H9 (cell line): ENCODE measurements around the gene MRPL53. TPM values are rescaled to one million over a fixed set of nuclear protein-coding genes. Genes with fewer than 3 reads are reported as not detected.
A peak's percentile ranks its signal among the peaks of the same experiment; 100 is the strongest.

Experiments used
- DNase-seq: peaks from one replicate; pipeline ENCODE4 v3.0.0-alpha.2; 2017
- H2AFZ ChIP-seq: one replicate; pipeline ENCODE4 v1.6.1; 2013; ENCODE audit warnings: mild to moderate bottlenecking, low read length, control low read depth, moderate library complexity
- H2AK5ac ChIP-seq: 2 replicates; pipeline ENCODE4 v1.6.1; 2013; ENCODE audit warnings: low read length, control low read depth, mixed read lengths; ENCODE audit not compliant: insufficient read length
- H2BK120ac ChIP-seq: one replicate; pipeline ENCODE4 v1.6.1; 2013; ENCODE audit warnings: low read depth, mild to moderate bottlenecking, low read length, control low read depth, inconsistent platforms; ENCODE audit not compliant: poor library complexity, severe bottlenecking
- H2BK12ac ChIP-seq: 2 replicates; pipeline ENCODE4 v1.6.1; 2013; ENCODE audit warnings: low read length, control low read depth, mixed read lengths, low read depth; ENCODE audit not compliant: insufficient read length
- H2BK15ac ChIP-seq: 2 replicates; pipeline ENCODE4 v1.6.1; 2013; ENCODE audit warnings: low read depth, low read length, control low read depth
- H2BK20ac ChIP-seq: one replicate; pipeline ENCODE4 v1.6.1; 2013; ENCODE audit warnings: low read depth, mild to moderate bottlenecking, low read length, control low read depth, inconsistent platforms; ENCODE audit not compliant: poor library complexity, severe bottlenecking
- H2BK5ac ChIP-seq: 2 replicates; pipeline ENCODE4 v1.6.1; 2013; ENCODE audit warnings: low read length, control low read depth, mixed read lengths; ENCODE audit not compliant: insufficient read length
- H3K14ac ChIP-seq: 2 replicates; pipeline ENCODE4 v1.6.1; 2013; ENCODE audit warnings: low read length, control low read depth; ENCODE audit not compliant: insufficient read depth
- H3K18ac ChIP-seq: 2 replicates; pipeline ENCODE4 v1.6.1; 2013; ENCODE audit warnings: low read depth, mild to moderate bottlenecking, mixed read lengths, low read length, control low read depth; ENCODE audit not compliant: insufficient read length
- H3K23ac ChIP-seq: 2 replicates; pipeline ENCODE4 v1.6.1; 2013; ENCODE audit warnings: low read length, control low read depth, mixed read lengths, low read depth; ENCODE audit not compliant: insufficient read length
- H3K23me2 ChIP-seq: 2 replicates; pipeline ENCODE4 v1.6.1; 2013; ENCODE audit warnings: low read depth, mild to moderate bottlenecking, mixed read lengths, low read length, control low read depth; ENCODE audit not compliant: insufficient read length, poor library complexity, severe bottlenecking
- H3K27ac ChIP-seq: 2 replicates; pipeline ENCODE4 v1.5.1; 2013; ENCODE audit warnings: low read length, control low read depth, mixed read lengths, low read depth; ENCODE audit not compliant: insufficient read length
- H3K27me3 ChIP-seq: 2 replicates; pipeline ENCODE4 v1.6.1; 2013; ENCODE audit warnings: low read length, control low read depth, inconsistent platforms; ENCODE audit not compliant: insufficient read depth
- H3K4ac ChIP-seq: 2 replicates; pipeline ENCODE4 v1.6.1; 2013; ENCODE audit warnings: low read depth, mild to moderate bottlenecking, control low read depth, inconsistent platforms, low read length, moderate library complexity
- H3K4me1 ChIP-seq: 2 replicates; pipeline ENCODE4 v1.6.1; 2013; ENCODE audit warnings: low read length, control low read depth, inconsistent platforms; ENCODE audit not compliant: insufficient read depth
- H3K4me2 ChIP-seq: 2 replicates; pipeline ENCODE4 v1.6.1; 2013; ENCODE audit warnings: low read length, control low read depth, mixed read lengths; ENCODE audit not compliant: insufficient read length, insufficient read depth
- H3K56ac ChIP-seq: 2 replicates; pipeline ENCODE4 v1.6.1; 2013; ENCODE audit warnings: low read depth, mild to moderate bottlenecking, mixed read lengths, low read length, control low read depth; ENCODE audit not compliant: insufficient read length
- H3K79me1 ChIP-seq: 2 replicates; pipeline ENCODE4 v1.6.1; 2013; ENCODE audit warnings: low read depth, mild to moderate bottlenecking, moderate library complexity, low read length, control low read depth, inconsistent platforms; ENCODE audit not compliant: insufficient read depth, poor library complexity, severe bottlenecking
- H3K79me2 ChIP-seq: 2 replicates; pipeline ENCODE4 v1.6.1; 2013; ENCODE audit warnings: low read length, control low read depth, inconsistent platforms; ENCODE audit not compliant: insufficient read depth
- H3K9ac ChIP-seq: 2 replicates; pipeline ENCODE4 v1.6.1; 2013; ENCODE audit warnings: low read length, control low read depth, mixed read lengths; ENCODE audit not compliant: insufficient read length; ENCODE audit errors: extremely low read depth
- H3K9me3 ChIP-seq: one replicate; pipeline ENCODE4 v1.6.1; 2013; ENCODE audit warnings: low read depth, low read length, inconsistent platforms; ENCODE audit not compliant: control insufficient read depth
- H3T11ph ChIP-seq: one replicate; pipeline ENCODE4 v1.6.1; 2013; ENCODE audit warnings: mild to moderate bottlenecking, low read length, control low read depth, inconsistent platforms
- H4K20me1 ChIP-seq: one replicate; pipeline ENCODE4 v1.6.1; 2013; ENCODE audit not compliant: control insufficient read depth, insufficient read length, insufficient read depth
- H4K5ac ChIP-seq: 2 replicates; pipeline ENCODE4 v1.6.1; 2013; ENCODE audit warnings: low read depth, mild to moderate bottlenecking, mixed read lengths, low read length, control low read depth; ENCODE audit not compliant: insufficient read length
- H4K8ac ChIP-seq: replicated peaks from 2 replicates; pipeline ENCODE4 v1.6.1; 2013; ENCODE audit warnings: low read length, control low read depth, mixed read lengths, low read depth; ENCODE audit not compliant: insufficient read length
- H4K91ac ChIP-seq: 2 replicates; pipeline ENCODE4 v1.6.1; 2013; ENCODE audit warnings: low read depth, mild to moderate bottlenecking, moderate library complexity, mixed read lengths, low read length, control low read depth; ENCODE audit not compliant: insufficient read length
- H3K27ac Mint-ChIP-seq, 3 experiments: 2 replicates in 2 of 3; 3 replicates in 1 of 3; pipeline ENCODE4 v1.8.0; 2020 to 2021; ENCODE audit warnings: mixed read lengths in 3 of 3, mild to moderate bottlenecking in 1 of 3, moderate library complexity in 1 of 3
- H3K27me3 Mint-ChIP-seq: 2 replicates; pipeline ENCODE4 v1.8.0; 2021; ENCODE audit warnings: low read depth, mild to moderate bottlenecking, moderate library complexity, mixed read lengths
- H3K36me3 Mint-ChIP-seq, 3 experiments: 2 replicates in 2 of 3; 3 replicates in 1 of 3; pipeline ENCODE4 v1.8.0; 2020 to 2021; ENCODE audit warnings: low read depth in 3 of 3, mixed read lengths in 3 of 3; ENCODE audit not compliant: insufficient read depth in 1 of 3
- H3K4me1 Mint-ChIP-seq, 2 experiments: 2 replicates each; pipeline ENCODE4 v1.8.0; 2020; ENCODE audit warnings: mixed read lengths in 2 of 2
- H3K4me3 Mint-ChIP-seq, 2 experiments: 2 replicates in 1 of 2; 3 replicates in 1 of 2; pipeline ENCODE4 v1.8.0; 2020 to 2021; ENCODE audit warnings: mild to moderate bottlenecking in 2 of 2, mixed read lengths in 2 of 2, moderate library complexity in 1 of 2
- H3K9me3 Mint-ChIP-seq, 2 experiments: 2 replicates in 1 of 2; 3 replicates in 1 of 2; pipeline ENCODE4 v1.8.0; 2020; ENCODE audit warnings: mild to moderate bottlenecking in 2 of 2, mixed read lengths in 2 of 2, moderate library complexity in 1 of 2
- WGBS: extraction: QIAGEN DNeasy Blood & Tissue Kit; methylation state at CpG from one replicate; pipeline ENCODE4 v1.1.7; 2013; ENCODE audit warnings: missing lambda C conversion rate, low lambda C conversion rate, mixed read lengths; ENCODE audit not compliant: insufficient read length; ENCODE audit errors: extremely low coverage; 5-methylcytosine and 5-hydroxymethylcytosine counted together
- total RNA-seq: library from RNA; stranded (reverse); gene quantifications from 2 replicates; pipeline ENCODE4 v1.2.1, GENCODE V29; 2021
- TF ChIP-seq, protein P1 (sequence below): fragments of 200-600 bp; sonication (generic); conservative IDR thresholded peaks from 3 replicates; pipeline ENCODE4 v1.8.0; 2021; ENCODE audit warnings: antibody characterized with exemption, mild to moderate bottlenecking

Gene MRPL53
- total RNA-seq, 1 experiment from 2014 or later = 59.5 TPM

DNA sequence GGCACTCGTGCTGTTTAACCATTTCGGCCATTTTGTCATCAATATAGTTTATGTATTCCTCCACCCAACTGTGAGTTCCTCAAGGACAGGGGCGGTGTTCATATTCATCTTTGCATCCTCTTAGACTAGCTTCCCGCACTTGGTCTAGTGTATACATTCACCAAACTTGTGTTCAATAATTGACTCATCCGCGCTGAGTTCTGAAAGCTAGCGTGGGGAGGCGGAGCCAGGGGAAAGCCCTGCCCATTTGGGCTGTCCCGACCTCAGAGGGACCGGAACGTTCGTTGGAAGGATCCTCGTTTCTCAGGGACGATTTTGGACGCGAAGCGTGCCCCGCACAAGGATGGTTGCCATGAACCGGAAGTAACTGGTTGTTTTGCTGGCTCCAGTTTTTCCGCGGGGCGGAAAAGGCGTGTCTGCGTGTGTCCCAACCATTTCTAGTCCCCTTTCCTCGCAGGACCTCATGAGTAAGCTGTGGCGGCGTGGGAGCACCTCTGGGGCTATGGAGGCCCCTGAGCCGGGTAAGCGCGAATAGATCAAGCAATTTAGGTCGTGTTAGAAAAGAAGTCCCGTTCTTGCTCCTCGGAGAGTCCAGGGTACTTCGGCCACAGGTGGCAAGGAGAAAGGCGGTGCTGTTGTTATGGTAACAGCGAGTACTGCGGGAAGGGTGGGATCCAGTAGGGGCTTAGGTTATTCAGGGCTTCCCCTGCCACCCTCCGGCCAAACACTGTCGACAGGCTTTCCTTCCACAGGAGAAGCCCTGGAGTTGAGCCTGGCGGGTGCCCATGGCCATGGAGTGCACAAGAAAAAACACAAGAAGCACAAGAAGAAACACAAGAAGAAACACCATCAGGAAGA, 17.6 kb downstream of the MRPL53 start, which contains the start of gene INO80B:
TSS of gene INO80B (plus strand) at position 434 of the 858 bp plus-strand sequence. CDS start at position 464, 30 bp downstream.
- H4K91ac ChIP-seq = no peak within 1 kb of the TSS
- no peak within 1 kb of the TSS for H2BK20ac ChIP-seq
- H3K4me2 ChIP-seq = peak within 1 kb of the TSS; percentile 82
- peak within 1 kb of the TSS; percentile 95 for H2AFZ ChIP-seq
- H3K36me3 Mint-ChIP-seq = peaks cover under 1 to 7% (median under 1%) of the 10 kb centered on the region in 3 experiments; a peak in 4 of 7 replicates
- no peaks in the 10 kb centered on the region for H3K79me1 ChIP-seq
- H3K27me3 Mint-ChIP-seq = peaks cover 3% of the 10 kb centered on the region; the same call in 1 of the 2 replicates
- no peak within 1 kb of the TSS for H2BK120ac ChIP-seq
- no peaks in the 10 kb centered on the region for H3K9me3 Mint-ChIP-seq
- no peak within 1 kb of the TSS for H2AK5ac ChIP-seq
- no peak within 1 kb of the TSS for H3K23ac ChIP-seq
- no peak within 1 kb of the TSS for H2BK15ac ChIP-seq
- H3K9ac ChIP-seq = peak within 1 kb of the TSS; percentile 62
- no peak within 1 kb of the TSS for H3T11ph ChIP-seq
- H3K9me3 ChIP-seq = no peaks in the 10 kb centered on the region
- H3K4me1 Mint-ChIP-seq = peaks cover 30 to 34% of the 10 kb centered on the region in 2 experiments
- no peaks in the 10 kb centered on the region for H3K79me2 ChIP-seq
- peaks cover 18% of the 10 kb centered on the region for H3K23me2 ChIP-seq
- no CpG with 5 or more reads among the region's 40 CpGs for WGBS
- TF ChIP-seq, protein P1, sequence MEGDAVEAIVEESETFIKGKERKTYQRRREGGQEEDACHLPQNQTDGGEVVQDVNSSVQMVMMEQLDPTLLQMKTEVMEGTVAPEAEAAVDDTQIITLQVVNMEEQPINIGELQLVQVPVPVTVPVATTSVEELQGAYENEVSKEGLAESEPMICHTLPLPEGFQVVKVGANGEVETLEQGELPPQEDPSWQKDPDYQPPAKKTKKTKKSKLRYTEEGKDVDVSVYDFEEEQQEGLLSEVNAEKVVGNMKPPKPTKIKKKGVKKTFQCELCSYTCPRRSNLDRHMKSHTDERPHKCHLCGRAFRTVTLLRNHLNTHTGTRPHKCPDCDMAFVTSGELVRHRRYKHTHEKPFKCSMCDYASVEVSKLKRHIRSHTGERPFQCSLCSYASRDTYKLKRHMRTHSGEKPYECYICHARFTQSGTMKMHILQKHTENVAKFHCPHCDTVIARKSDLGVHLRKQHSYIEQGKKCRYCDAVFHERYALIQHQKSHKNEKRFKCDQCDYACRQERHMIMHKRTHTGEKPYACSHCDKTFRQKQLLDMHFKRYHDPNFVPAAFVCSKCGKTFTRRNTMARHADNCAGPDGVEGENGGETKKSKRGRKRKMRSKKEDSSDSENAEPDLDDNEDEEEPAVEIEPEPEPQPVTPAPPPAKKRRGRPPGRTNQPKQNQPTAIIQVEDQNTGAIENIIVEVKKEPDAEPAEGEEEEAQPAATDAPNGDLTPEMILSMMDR = no peak
- H3K18ac ChIP-seq = peak within 1 kb of the TSS; percentile 55
- H3K14ac ChIP-seq = no peak within 1 kb of the TSS
- peaks cover 2% of the 10 kb centered on the region; the same call in 1 of the 2 replicates for H3K4me1 ChIP-seq
- H3K56ac ChIP-seq = no peak within 1 kb of the TSS
- H3K4me3 Mint-ChIP-seq = peak within 1 kb of the TSS; percentile 96 to 97
- H4K8ac ChIP-seq = no peak within 1 kb of the TSS
- no peak within 1 kb of the TSS for H2BK12ac ChIP-seq
- H3K27ac ChIP-seq = no peak within 1 kb of the TSS
- H3K27ac Mint-ChIP-seq = peak within 1 kb of the TSS; percentile 82 to 97 (median 97)
- H3K4ac ChIP-seq = no peak within 1 kb of the TSS
- H3K27me3 ChIP-seq = no peaks in the 10 kb centered on the region
- DNase-seq = peak; percentile 94
- no peak within 1 kb of the TSS for H2BK5ac ChIP-seq
- H4K20me1 ChIP-seq = peaks cover 2% of the 10 kb centered on the region
- no peak within 1 kb of the TSS for H4K5ac ChIP-seq
